Endodermal cell (in vitro differentiated cells): ENCODE results near the gene ITCH. TPM values are rescaled to one million over a fixed set of nuclear protein-coding genes. Genes with fewer than 3 reads are reported as not detected.

Experiments
- DNase-seq: peaks from one replicate; pipeline ENCODE4 v3.0.0-alpha.2; 2017
- H3K27ac ChIP-seq: 2 replicates; pipeline ENCODE4 v1.5.1; 2013; ENCODE audit warnings: mild to moderate bottlenecking, low read depth, low read length, moderate library complexity
- H3K27me3 ChIP-seq: 2 replicates; pipeline ENCODE4 v1.6.1; 2013; ENCODE audit warnings: mild to moderate bottlenecking, low read length, moderate library complexity; ENCODE audit not compliant: insufficient read depth, control insufficient read depth, poor library complexity, severe bottlenecking
- H3K36me3 ChIP-seq: 2 replicates; pipeline ENCODE4 v1.7.0; 2013; ENCODE audit warnings: mild to moderate bottlenecking, low read length, moderate library complexity; ENCODE audit not compliant: control insufficient read depth, insufficient read depth
- H3K4me1 ChIP-seq: one replicate; pipeline ENCODE4 v1.7.0; 2013; ENCODE audit warnings: low read length; ENCODE audit not compliant: control insufficient read depth, insufficient read depth
- H3K4me3 ChIP-seq: 2 replicates; pipeline ENCODE4 v1.5.1; 2013; ENCODE audit warnings: mild to moderate bottlenecking, low read length, moderate library complexity
- H3K9ac ChIP-seq: 2 replicates; pipeline ENCODE4 v1.6.1; 2013; ENCODE audit warnings: mild to moderate bottlenecking, low read length, moderate library complexity; ENCODE audit not compliant: poor library complexity, severe bottlenecking; ENCODE audit errors: extremely low read depth
- H3K9me3 ChIP-seq: 2 replicates; pipeline ENCODE4 v1.6.1; 2013; ENCODE audit warnings: mild to moderate bottlenecking, low read length, moderate library complexity; ENCODE audit not compliant: control insufficient read depth
- H3K27ac Mint-ChIP-seq: 2 replicates; pipeline ENCODE4 v1.8.0; 2020; ENCODE audit warnings: mixed read lengths
- H3K27me3 Mint-ChIP-seq: 2 replicates; pipeline ENCODE4 v1.8.0; 2021; ENCODE audit warnings: mild to moderate bottlenecking, mixed read lengths; ENCODE audit not compliant: insufficient read depth
- H3K36me3 Mint-ChIP-seq: 2 replicates; pipeline ENCODE4 v1.8.0; 2020; ENCODE audit warnings: low read depth, mixed read lengths
- H3K4me1 Mint-ChIP-seq: 2 replicates; pipeline ENCODE4 v1.8.0; 2020; ENCODE audit warnings: mixed read lengths
- H3K4me3 Mint-ChIP-seq: 2 replicates; pipeline ENCODE4 v1.8.0; 2020; ENCODE audit warnings: mild to moderate bottlenecking, moderate library complexity, mixed read lengths
- H3K9me3 Mint-ChIP-seq: 2 replicates; pipeline ENCODE4 v1.8.0; 2020; ENCODE audit warnings: mild to moderate bottlenecking, mixed read lengths
- CTCF ChIP-seq: fragments of 200-600 bp; sonication (generic); conservative IDR thresholded peaks from 2 replicates; pipeline ENCODE4 v1.5.0; 2021; ENCODE audit warnings: antibody characterized with exemption, mild to moderate bottlenecking
- WGBS, 2 experiments: methylation state at CpG; one replicate each; pipeline versions ENCODE4 v1.1.5 to v1.1.7; 2013; ENCODE audit warnings: missing lambda C conversion rate in 2 of 2, mixed read lengths in 1 of 2; ENCODE audit not compliant: insufficient coverage in 1 of 2, insufficient read length in 1 of 2; 5-methylcytosine and 5-hydroxymethylcytosine counted together
- microRNA-seq: library from miRNA; unstranded; fragments of <30 nt; microRNA quantifications from one replicate; pipeline ENCODE4 v1.2.0, GENCODE V29; 2020; ENCODE audit warnings: borderline microRNAs expressed
- total RNA-seq, 2 donors: library from RNA; stranded (reverse); fragmentation: NEBNext Ultra II Directional in 1 of 2; extraction: Animal tissue kit (Norgen Biotek cat#: 25700) in 1 of 2; gene quantifications; 2 replicates in 1 of 2; 3 replicates in 1 of 2; pipeline ENCODE4 v1.2.1, GENCODE V29; 2021

ITCH gene
- total RNA-seq, 2 donors from 2014 or later = 65.1 to 84.4 TPM

GRCh38 chr20:34560141-34560523, 197.1 kb downstream of the ITCH start:
- peaks cover 5% of the 10 kb centered on the region for H3K4me1 Mint-ChIP-seq
- no peak overlapping the region for H3K27ac ChIP-seq
- no peak overlapping the region for H3K27ac Mint-ChIP-seq
- DNase-seq = peak; percentile 43
- no peaks in the 10 kb centered on the region for H3K36me3 ChIP-seq
- no peak overlapping the region for H3K4me3 Mint-ChIP-seq
- H3K9me3 ChIP-seq = no peaks in the 10 kb centered on the region
- no peak overlapping the region for H3K4me3 ChIP-seq
- H3K36me3 Mint-ChIP-seq = no peaks in the 10 kb centered on the region
- H3K9me3 Mint-ChIP-seq = no peaks in the 10 kb centered on the region
- WGBS, 2 experiments = 89 to 94% methylated on average over 7 to 12 of the region's 12 CpGs
- no peaks in the 10 kb centered on the region for H3K27me3 ChIP-seq
- H3K9ac ChIP-seq = no peak overlapping the region
- no peak for TF ChIP-seq CTCF
- H3K27me3 Mint-ChIP-seq = peaks cover 11% of the 10 kb centered on the region
- no peaks in the 10 kb centered on the region for H3K4me1 ChIP-seq

DNA sequence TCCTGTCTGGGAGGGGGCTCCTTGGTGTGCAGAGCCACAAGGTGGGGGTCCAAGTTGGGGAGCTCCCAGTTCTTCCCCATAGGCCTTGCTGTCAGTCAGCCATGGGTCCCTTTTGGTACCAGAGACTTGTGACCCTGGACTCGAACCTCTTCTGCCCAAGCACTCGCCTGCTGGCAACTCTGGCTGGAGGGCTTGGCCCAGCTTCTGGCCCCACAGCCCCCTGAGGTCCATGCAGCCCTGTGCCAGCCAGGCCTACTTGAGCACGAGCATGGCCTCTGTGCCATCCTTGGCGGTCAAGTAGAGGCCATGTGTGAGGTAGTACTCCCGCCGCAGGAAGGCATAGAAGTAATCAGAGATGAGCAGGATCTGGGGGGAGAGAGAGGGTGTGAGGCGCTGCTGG, 197.5 kb downstream of the ITCH start:
- DNase-seq = peak; percentile 43
- Histone ChIP-seq H3K36me3 (no peaks in the 10 kb centered on the region), H3K9ac (no peak overlapping the region), H3K27ac (no peak overlapping the region), H3K4me1 (no peaks in the 10 kb centered on the region), H3K4me3 (no peak overlapping the region), H3K9me3 (no peaks in the 10 kb centered on the region), H3K27me3 (no peaks in the 10 kb centered on the region)
- Mint-ChIP-seq H3K27ac (no peak overlapping the region), H3K27me3 (peaks cover 11% of the 10 kb centered on the region), H3K4me1 (peaks cover 5% of the 10 kb centered on the region), H3K36me3 (peaks cover 2% of the 10 kb centered on the region), H3K9me3 (no peaks in the 10 kb centered on the region), H3K4me3 (no peak overlapping the region)
- WGBS, 2 experiments = 95 to 98% methylated on average over 6 to 7 of the region's 7 CpGs
- no peak for TF ChIP-seq CTCF

Small RNA genes lying within 50 kb of the gene (microRNA-seq; reads per million reads assigned to microRNA genes)
- not detected for gene MIR644A

Other genes with a start within 250 kb of the ITCH start
- gene ASIP, start 121.8 kb upstream of the ITCH start, total RNA-seq = not detected
- gene AHCY, start 59.9 kb upstream of the ITCH start, total RNA-seq = 100 to 1,000 TPM; 271 to 350 TPM
- 100 to 1,000 TPM; 194 to 213 TPM for gene DYNLRB1, start 153.1 kb downstream of the ITCH start, total RNA-seq
- 10 to 100 TPM; 19.0 to 41.6 TPM for gene MAP1LC3A, start 195.4 kb downstream of the ITCH start, total RNA-seq